ENCODE results near the gene S100A8. TPM values are rescaled to one million over a fixed set of nuclear protein-coding genes. Genes with fewer than 3 reads are reported as not detected.

Gene S100A8
- total and polyA plus RNA-seq, 9 donors = 5.3 to 60.5 (median 9.1) TPM

DNA sequence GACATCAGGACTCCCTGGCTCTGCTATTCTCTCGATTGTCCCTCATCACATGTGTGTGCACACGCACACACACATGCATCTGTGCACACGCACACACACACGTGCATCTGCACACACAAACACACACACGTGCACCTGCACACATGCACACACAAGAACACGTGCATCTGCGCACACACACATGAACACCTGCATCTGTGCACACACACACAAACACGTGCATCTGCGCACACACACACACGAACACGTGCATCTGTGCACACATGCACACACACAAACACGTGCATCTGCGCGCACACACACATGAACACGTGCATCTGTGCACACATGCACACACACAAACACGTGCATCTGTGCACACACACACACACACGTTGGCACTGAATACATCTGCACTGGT is 40.1 kb upstream of the S100A8 start:
- no peak for TF ChIP-seq EP300 (IDR thresholded peaks at IDR 0.05)
- no peak for TF ChIP-seq POLR2A (IDR thresholded peaks at IDR 0.05)
- TF ChIP-seq, protein P1, sequence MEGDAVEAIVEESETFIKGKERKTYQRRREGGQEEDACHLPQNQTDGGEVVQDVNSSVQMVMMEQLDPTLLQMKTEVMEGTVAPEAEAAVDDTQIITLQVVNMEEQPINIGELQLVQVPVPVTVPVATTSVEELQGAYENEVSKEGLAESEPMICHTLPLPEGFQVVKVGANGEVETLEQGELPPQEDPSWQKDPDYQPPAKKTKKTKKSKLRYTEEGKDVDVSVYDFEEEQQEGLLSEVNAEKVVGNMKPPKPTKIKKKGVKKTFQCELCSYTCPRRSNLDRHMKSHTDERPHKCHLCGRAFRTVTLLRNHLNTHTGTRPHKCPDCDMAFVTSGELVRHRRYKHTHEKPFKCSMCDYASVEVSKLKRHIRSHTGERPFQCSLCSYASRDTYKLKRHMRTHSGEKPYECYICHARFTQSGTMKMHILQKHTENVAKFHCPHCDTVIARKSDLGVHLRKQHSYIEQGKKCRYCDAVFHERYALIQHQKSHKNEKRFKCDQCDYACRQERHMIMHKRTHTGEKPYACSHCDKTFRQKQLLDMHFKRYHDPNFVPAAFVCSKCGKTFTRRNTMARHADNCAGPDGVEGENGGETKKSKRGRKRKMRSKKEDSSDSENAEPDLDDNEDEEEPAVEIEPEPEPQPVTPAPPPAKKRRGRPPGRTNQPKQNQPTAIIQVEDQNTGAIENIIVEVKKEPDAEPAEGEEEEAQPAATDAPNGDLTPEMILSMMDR (IDR thresholded peaks at IDR 0.05) = no peak
- 83 to 86% (median 84%) methylated on average over 17 of the region's 17 CpGs for WGBS, 3 donors
- no peaks in the 10 kb centered on the region for H3K9me3 ChIP-seq
- no peaks in the 10 kb centered on the region for H3K27me3 ChIP-seq
- no peak overlapping the region for H3K4me3 ChIP-seq
- no peak overlapping the region for H3K27ac ChIP-seq
- no peaks in the 10 kb centered on the region for H3K36me3 ChIP-seq
- intact Hi-C loops (cut with DNase I) = no loop called here
- no peaks in the 10 kb centered on the region for H3K4me1 ChIP-seq (ENCODE audit: insufficient read depth)
- DNase-seq = no peak

DNA sequence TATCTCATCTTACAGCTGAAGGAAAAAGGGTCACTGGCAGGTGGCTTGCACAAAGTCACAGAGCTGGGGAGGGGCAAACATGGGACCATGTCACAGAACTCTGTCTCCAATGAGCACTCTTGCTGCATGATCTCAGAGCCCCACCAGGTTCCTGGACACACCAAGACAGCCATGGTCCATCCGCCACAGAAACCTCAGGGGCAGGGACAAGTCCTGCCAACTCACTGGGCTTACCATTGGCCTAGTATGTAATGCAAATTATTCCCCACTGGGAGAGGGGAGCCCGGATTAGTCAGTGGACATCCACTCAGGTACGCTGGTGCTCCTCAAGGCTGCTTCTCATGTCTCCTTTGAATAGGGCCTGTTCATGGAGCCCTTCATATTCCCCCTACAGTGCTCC is 39.7 kb upstream of the S100A8 start:
- H3K27me3 ChIP-seq = no peaks in the 10 kb centered on the region
- WGBS, 3 donors = 82 to 84% (median 82%) methylated on average over 3 of the region's 3 CpGs
- TF ChIP-seq, protein P1 (IDR thresholded peaks at IDR 0.05) = no peak
- no peak for TF ChIP-seq POLR2A (IDR thresholded peaks at IDR 0.05)
- no peak for TF ChIP-seq EP300 (IDR thresholded peaks at IDR 0.05)

DNA sequence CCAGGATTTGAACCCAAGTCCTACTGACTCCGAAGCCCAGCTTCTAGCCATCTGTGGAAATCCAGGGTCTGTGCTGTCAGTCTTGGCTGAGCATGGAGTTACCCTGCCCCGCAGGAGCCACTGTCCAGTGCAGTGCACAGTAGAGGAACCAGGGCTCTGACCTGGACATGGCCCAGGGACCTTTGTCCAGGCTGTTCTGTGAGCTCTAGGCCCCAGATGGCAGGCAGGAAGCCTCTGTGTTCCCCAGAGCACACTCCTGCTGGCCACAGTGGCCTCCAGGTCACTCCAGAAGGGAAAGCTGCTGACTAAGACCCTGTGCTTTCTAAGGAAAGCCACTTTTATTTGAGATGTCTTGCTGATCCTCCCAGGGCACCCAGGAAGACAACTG is 39.3 kb upstream of the S100A8 start:
- intact Hi-C loops (cut with DNase I) = no loop called here
- 75 to 86% (median 83%) methylated on average over 2 of the region's 2 CpGs for WGBS, 3 donors

More for the DNA sequence above, 39.7 kb upstream of the S100A8 start:
- H3K4me3 ChIP-seq = no peak overlapping the region
- no peaks in the 10 kb centered on the region for H3K36me3 ChIP-seq
- no peaks in the 10 kb centered on the region for H3K4me1 ChIP-seq (ENCODE audit: insufficient read depth)
- no peak overlapping the region for H3K27ac ChIP-seq
- DNase-seq = no peak
- intact Hi-C loops (cut with DNase I) = no loop called here
- no peaks in the 10 kb centered on the region for H3K9me3 ChIP-seq

DNA sequence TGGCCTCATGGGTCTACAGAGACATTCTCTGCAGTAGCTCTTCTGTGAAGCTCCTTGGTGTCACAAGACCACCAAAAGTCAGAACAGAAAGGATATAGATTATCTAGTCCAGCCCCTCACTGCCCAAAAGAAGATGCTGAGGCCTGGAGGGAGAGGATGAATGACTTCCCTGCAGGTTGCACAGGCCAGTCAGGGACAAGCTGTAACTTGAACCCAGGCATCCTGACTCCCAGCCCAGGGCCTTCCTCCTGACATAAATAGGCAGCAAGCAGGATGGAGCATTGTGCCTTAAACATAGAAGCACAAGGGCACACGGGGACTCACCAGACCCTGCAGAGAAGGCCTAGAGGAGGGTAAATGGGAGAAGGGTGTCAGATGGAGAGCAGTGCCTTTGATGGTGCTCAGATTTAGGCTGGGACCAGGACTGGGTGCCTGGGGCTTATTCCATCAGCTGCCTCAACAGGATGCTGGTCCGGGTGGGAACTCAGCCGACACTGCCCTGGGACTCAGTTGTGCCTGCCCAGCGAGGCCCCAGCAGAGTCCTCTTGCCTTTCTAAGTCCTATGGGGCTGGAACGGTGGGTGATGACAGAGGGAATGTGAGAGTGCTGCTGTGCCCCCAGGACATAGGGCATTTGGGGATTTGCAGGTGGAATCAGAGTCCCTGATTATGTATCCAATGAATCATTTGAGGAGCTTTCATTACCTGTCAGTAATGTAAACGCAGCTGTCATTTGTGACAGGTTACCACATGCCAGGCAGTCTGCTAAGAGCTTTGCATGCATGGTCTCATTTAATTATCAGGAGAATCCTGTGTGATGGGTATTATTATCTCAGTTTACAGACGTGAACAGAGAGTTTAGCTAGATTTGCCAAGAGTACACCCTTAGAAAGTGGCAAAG is 38.6 kb upstream of the S100A8 start:
- 74 to 81% (median 77%) methylated on average over 7 of the region's 7 CpGs for WGBS, 3 donors
- TF ChIP-seq POLR2A (IDR thresholded peaks at IDR 0.05) (no peak), EP300 (IDR thresholded peaks at IDR 0.05) (no peak)
- TF ChIP-seq, protein P1 (IDR thresholded peaks at IDR 0.05) = no peak

More for the DNA sequence above, 39.3 kb upstream of the S100A8 start:
- DNase-seq = no peak
- Histone ChIP-seq H3K4me1 (ENCODE audit: insufficient read depth) (no peaks in the 10 kb centered on the region), H3K27ac (no peak overlapping the region), H3K4me3 (no peak overlapping the region), H3K9me3 (no peaks in the 10 kb centered on the region), H3K27me3 (no peaks in the 10 kb centered on the region), H3K36me3 (no peaks in the 10 kb centered on the region)
- TF ChIP-seq EP300 (IDR thresholded peaks at IDR 0.05) (no peak), POLR2A (IDR thresholded peaks at IDR 0.05) (no peak)
- TF ChIP-seq, protein P1 (IDR thresholded peaks at IDR 0.05) = no peak

More for the DNA sequence above, 38.6 kb upstream of the S100A8 start:
- Histone ChIP-seq H3K4me3 (no peak overlapping the region), H3K9me3 (no peaks in the 10 kb centered on the region), H3K36me3 (no peaks in the 10 kb centered on the region), H3K27me3 (no peaks in the 10 kb centered on the region), H3K27ac (no peak overlapping the region), H3K4me1 (ENCODE audit: insufficient read depth) (no peaks in the 10 kb centered on the region)
- DNase-seq = no peak
- intact Hi-C loops (cut with DNase I) = no loop called here
